WTC11 (cell line): ENCODE data around the gene HRH4. TPM values are rescaled to one million over a fixed set of nuclear protein-coding genes. Genes with fewer than 3 reads are reported as not detected.
A peak's percentile ranks its signal among the peaks of the same experiment; 100 is the strongest.

Source experiments
- ATAC-seq: fragments of 200-7000 bp; cut with Tn5 transposase; 2 replicates; pipeline ENCODE4 v1.10.0; 2021; ENCODE audit warnings: mild to moderate bottlenecking, moderate library complexity
- CTCF ChIA-PET: fragments of 300-600 bp; sonication (Branson Sonifier 250); formaldehyde crosslinking; loops from one replicate; lab custom pipeline; 2021; ENCODE audit warnings: antibody characterized with exemption; lab: Charles Lee
- POLR2A ChIA-PET: fragments of 350-600 bp; sonication (Branson Sonifier 250); formaldehyde crosslinking; loops from one replicate; lab custom pipeline; 2021; ENCODE audit warnings: antibody characterized with exemption; lab: Charles Lee
- DNase-seq: peaks from one replicate; pipeline ENCODE4 v3.0.0; 2021; ENCODE audit warnings: low spot score
- H3K27ac Mint-ChIP-seq: 2 replicates; pipeline ENCODE4 v1.8.0; 2021; ENCODE audit warnings: mixed read lengths
- H3K27me3 Mint-ChIP-seq: 2 replicates; pipeline ENCODE4 v1.8.0; 2021; ENCODE audit warnings: low read depth, mild to moderate bottlenecking, moderate library complexity, mixed read lengths
- H3K36me3 Mint-ChIP-seq: 2 replicates; pipeline ENCODE4 v1.8.0; 2021; ENCODE audit warnings: mixed read lengths
- H3K4me1 Mint-ChIP-seq: 2 replicates; pipeline ENCODE4 v1.8.0; 2022; ENCODE audit warnings: mixed read lengths
- H3K4me3 Mint-ChIP-seq: 2 replicates; pipeline ENCODE4 v1.8.0; 2021; ENCODE audit warnings: mild to moderate bottlenecking, moderate library complexity, mixed read lengths
- H3K9me3 Mint-ChIP-seq: 2 replicates; pipeline ENCODE4 v1.8.0; 2021; ENCODE audit warnings: mixed read lengths
- CREM ChIP-seq: sonication (generic); formaldehyde crosslinking; IDR thresholded peaks from 2 replicates; pipeline ENCODE4 v1.8.1; 2022; ENCODE audit warnings: mild to moderate bottlenecking, missing genetic modification reagents, moderate library complexity
- ETV6 ChIP-seq: sonication (generic); formaldehyde crosslinking; IDR thresholded peaks from 2 replicates; pipeline ENCODE4 v1.8.1; 2022; ENCODE audit warnings: mild to moderate bottlenecking, missing genetic modification reagents
- FOXJ3 ChIP-seq: sonication (generic); formaldehyde crosslinking; IDR thresholded peaks from 2 replicates; pipeline ENCODE4 v1.9.0; 2021; ENCODE audit warnings: missing genetic modification reagents, mild to moderate bottlenecking, borderline replicate concordance
- FOXK1 ChIP-seq: sonication (generic); formaldehyde crosslinking; IDR thresholded peaks from 2 replicates; pipeline ENCODE4 v1.8.0; 2022; ENCODE audit warnings: mild to moderate bottlenecking, moderate library complexity, missing genetic modification reagents
- HMGXB4 ChIP-seq: sonication (generic); formaldehyde crosslinking; IDR thresholded peaks from 2 replicates; pipeline ENCODE4 v1.8.1; 2023; ENCODE audit warnings: mild to moderate bottlenecking, moderate library complexity, missing genetic modification reagents
- JAZF1 ChIP-seq: fragments of 250-450 bp; sonication (Bioruptor Pico); IDR thresholded peaks from 2 replicates; pipeline ENCODE4 v1.9.0; 2021; ENCODE audit warnings: moderate library complexity, mild to moderate bottlenecking, inconsistent platforms
- JUN ChIP-seq: sonication (generic); formaldehyde crosslinking; IDR thresholded peaks from 2 replicates; pipeline ENCODE4 v1.8.0; 2023; ENCODE audit warnings: mild to moderate bottlenecking, missing genetic modification reagents
- MXD4 ChIP-seq: fragments of 250-450 bp; sonication (Bioruptor Pico); IDR thresholded peaks from 2 replicates; pipeline ENCODE4 v1.8.0; 2021; ENCODE audit warnings: mild to moderate bottlenecking, moderate library complexity, borderline replicate concordance
- NFE2L1 ChIP-seq: sonication (generic); formaldehyde crosslinking; IDR thresholded peaks from 2 replicates; pipeline ENCODE4 v1.8.1; 2023; ENCODE audit warnings: missing genetic modification reagents
- NFYB ChIP-seq: sonication (generic); formaldehyde crosslinking; conservative IDR thresholded peaks from 2 replicates; pipeline ENCODE4 v1.8.0; 2022; ENCODE audit warnings: low read depth, missing genetic modification reagents
- NR3C1 ChIP-seq: sonication (generic); formaldehyde crosslinking; conservative IDR thresholded peaks from 2 replicates; pipeline ENCODE4 v1.8.1; 2023; ENCODE audit warnings: low read depth, mild to moderate bottlenecking, missing genetic modification reagents
- PRRX2 ChIP-seq: fragments of 250-450 bp; sonication (Bioruptor Pico); IDR thresholded peaks from 2 replicates; pipeline ENCODE4 v1.8.0; 2021; ENCODE audit warnings: mild to moderate bottlenecking
- RELA ChIP-seq: sonication (generic); formaldehyde crosslinking; IDR thresholded peaks from 2 replicates; pipeline ENCODE4 v1.8.1; 2022; ENCODE audit warnings: missing genetic modification reagents, mild to moderate bottlenecking, borderline replicate concordance
- TCF7 ChIP-seq: sonication (generic); formaldehyde crosslinking; IDR thresholded peaks from 2 replicates; pipeline ENCODE4 v1.8.0; 2022; ENCODE audit warnings: mild to moderate bottlenecking, low read depth, missing genetic modification reagents, moderate library complexity
- TP53 ChIP-seq: sonication (generic); formaldehyde crosslinking; IDR thresholded peaks from 2 replicates; pipeline ENCODE4 v1.8.1; 2023; ENCODE audit warnings: mild to moderate bottlenecking, missing genetic modification reagents
- ZNF219 ChIP-seq: sonication (generic); formaldehyde crosslinking; IDR thresholded peaks from 2 replicates; pipeline ENCODE4 v1.8.0; 2023; ENCODE audit warnings: missing genetic modification reagents, mild to moderate bottlenecking, borderline replicate concordance
- ZNF232 ChIP-seq: sonication (generic); formaldehyde crosslinking; IDR thresholded peaks from 2 replicates; pipeline ENCODE4 v1.8.0; 2022; ENCODE audit warnings: mild to moderate bottlenecking, missing genetic modification reagents
- ZNF512 ChIP-seq: sonication (generic); formaldehyde crosslinking; IDR thresholded peaks from 2 replicates; pipeline ENCODE4 v1.8.1; 2022; ENCODE audit warnings: missing genetic modification reagents, borderline replicate concordance
- total RNA-seq: library from RNA; stranded (reverse); gene quantifications from 3 replicates; pipeline ENCODE4 v1.2.3, GENCODE V29; 2021
- TF ChIP-seq, protein P1 (sequence below): sonication (generic); formaldehyde crosslinking; IDR thresholded peaks from 2 replicates; pipeline ENCODE4 v1.8.1; 2022; ENCODE audit warnings: mild to moderate bottlenecking, moderate library complexity, missing genetic modification reagents
- TF ChIP-seq, protein P2 (sequence below): fragments of 250-450 bp; sonication (Bioruptor Pico); IDR thresholded peaks from 2 replicates; pipeline ENCODE4 v1.9.0; 2021; ENCODE audit warnings: mild to moderate bottlenecking
- TF ChIP-seq, protein P3 (sequence below): fragments of 250-450 bp; sonication (Bioruptor Pico); IDR thresholded peaks from 2 replicates; pipeline ENCODE4 v1.9.0; 2021; ENCODE audit warnings: mild to moderate bottlenecking
- TF ChIP-seq, protein P4 (sequence below): sonication (generic); formaldehyde crosslinking; conservative IDR thresholded peaks from 2 replicates; pipeline ENCODE4 v1.8.1; 2023; ENCODE audit warnings: mild to moderate bottlenecking, low read depth, missing genetic modification reagents, moderate library complexity
- TF ChIP-seq, protein P5 (sequence below): sonication (generic); formaldehyde crosslinking; IDR thresholded peaks from 2 replicates; pipeline ENCODE4 v1.8.0; 2022; ENCODE audit warnings: mild to moderate bottlenecking, missing genetic modification reagents

Gene HRH4
- total RNA-seq, 1 experiment from 2014 or later: not detected

DNA sequence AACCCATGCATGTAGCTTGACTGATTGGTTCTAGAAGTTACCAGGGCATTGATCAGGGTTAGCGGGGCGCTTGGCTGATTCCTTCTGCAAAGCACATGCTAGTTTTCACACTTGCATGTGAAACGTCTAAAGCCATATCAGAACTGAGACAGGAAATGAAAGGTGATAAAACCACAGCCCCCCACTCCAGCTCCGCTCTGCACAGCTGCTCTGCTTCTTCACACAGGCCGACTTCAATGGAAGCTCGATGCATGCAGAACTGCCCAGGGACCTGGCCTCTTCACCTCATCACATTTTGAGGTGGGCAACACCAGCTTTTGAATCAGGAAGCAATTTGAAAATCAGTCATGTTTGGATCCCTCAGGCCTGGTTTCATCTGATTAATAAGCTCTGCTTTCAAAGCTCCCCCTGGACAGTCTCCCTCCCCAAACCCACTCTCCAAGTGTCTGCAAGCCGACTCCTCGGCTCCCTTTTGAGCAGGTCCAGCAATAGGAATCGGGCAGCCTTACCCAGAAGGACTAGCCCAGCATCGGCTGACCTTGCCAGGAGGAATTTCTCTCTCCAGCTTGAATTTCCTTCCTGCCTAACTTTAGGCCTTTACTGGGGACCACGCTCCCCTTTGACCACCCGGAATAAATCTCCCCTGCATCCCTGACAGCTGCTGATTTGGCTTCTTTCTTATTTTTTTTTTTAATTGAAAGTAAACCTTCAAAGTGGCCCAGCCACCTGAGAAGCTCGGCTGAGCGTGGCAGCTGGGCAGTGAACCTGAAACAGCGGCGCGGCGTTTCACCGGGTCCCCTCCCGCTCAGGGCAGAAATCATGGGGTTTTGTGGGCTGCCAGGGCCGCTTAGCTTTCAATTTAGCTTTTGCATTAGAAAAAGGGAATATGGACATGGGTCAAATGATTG lies 31.7 kb downstream of the HRH4 start:
- H3K9me3 Mint-ChIP-seq: peaks cover 13% of the 10 kb centered on the region
- no peak for TF ChIP-seq TCF7
- TF ChIP-seq FOXJ3 (CRISPR knock-in tag): no peak
- TF ChIP-seq NFE2L1: no peak
- no peak for TF ChIP-seq NFYB
- TF ChIP-seq, protein P1, sequence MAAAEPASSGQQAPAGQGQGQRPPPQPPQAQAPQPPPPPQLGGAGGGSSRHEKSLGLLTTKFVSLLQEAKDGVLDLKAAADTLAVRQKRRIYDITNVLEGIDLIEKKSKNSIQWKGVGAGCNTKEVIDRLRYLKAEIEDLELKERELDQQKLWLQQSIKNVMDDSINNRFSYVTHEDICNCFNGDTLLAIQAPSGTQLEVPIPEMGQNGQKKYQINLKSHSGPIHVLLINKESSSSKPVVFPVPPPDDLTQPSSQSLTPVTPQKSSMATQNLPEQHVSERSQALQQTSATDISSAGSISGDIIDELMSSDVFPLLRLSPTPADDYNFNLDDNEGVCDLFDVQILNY (CRISPR knock-in tag): no peak
- no peak for TF ChIP-seq ZNF232 (CRISPR knock-in tag)
- no peak for TF ChIP-seq HMGXB4 (CRISPR knock-in tag)
- TF ChIP-seq JUN (CRISPR knock-in tag): no peak
- TF ChIP-seq FOXK1 (CRISPR knock-in tag): no peak
- no peak for TF ChIP-seq ETV6 (CRISPR knock-in tag)
- no peak for TF ChIP-seq JAZF1 (CRISPR knock-in tag)
- TF ChIP-seq ZNF512 (CRISPR knock-in tag): no peak
- no peak for TF ChIP-seq CREM (CRISPR knock-in tag)
- TF ChIP-seq, protein P2, sequence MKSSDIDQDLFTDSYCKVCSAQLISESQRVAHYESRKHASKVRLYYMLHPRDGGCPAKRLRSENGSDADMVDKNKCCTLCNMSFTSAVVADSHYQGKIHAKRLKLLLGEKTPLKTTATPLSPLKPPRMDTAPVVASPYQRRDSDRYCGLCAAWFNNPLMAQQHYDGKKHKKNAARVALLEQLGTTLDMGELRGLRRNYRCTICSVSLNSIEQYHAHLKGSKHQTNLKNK (CRISPR knock-in tag): no peak
- POLR2A ChIA-PET: no interaction called here

DNA sequence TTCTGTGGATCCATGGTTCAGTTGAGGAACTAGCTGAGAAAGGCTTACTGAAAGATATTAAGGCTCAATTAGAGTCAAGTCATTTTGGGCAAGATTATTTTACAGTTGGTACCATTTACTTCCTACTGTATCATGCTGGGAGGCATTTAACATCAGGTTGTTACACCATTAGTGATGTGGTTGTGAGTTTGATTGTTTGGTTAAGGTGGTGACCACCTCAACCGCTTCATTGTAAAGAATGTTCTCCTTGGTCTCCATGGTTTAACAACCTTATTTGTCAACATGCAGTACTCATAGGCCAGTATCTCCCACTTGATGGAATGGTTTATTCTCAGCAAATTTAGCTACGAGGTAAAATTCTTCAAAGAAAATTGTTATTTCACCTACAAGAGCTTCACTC lies 34.1 kb downstream of the HRH4 start:
- ATAC-seq (no peak), DNase-seq (no peak)
- Mint-ChIP-seq H3K4me3 (no peak overlapping the region), H3K27ac (no peak overlapping the region), H3K4me1 (peaks cover 2% of the 10 kb centered on the region; the same call in 1 of the 2 replicates), H3K9me3 (peaks cover 13% of the 10 kb centered on the region), H3K36me3 (no peaks in the 10 kb centered on the region), H3K27me3 (no peaks in the 10 kb centered on the region)
- ChIA-PET POLR2A (no interaction called here), CTCF (no interaction called here)
- TF ChIP-seq, protein P3, sequence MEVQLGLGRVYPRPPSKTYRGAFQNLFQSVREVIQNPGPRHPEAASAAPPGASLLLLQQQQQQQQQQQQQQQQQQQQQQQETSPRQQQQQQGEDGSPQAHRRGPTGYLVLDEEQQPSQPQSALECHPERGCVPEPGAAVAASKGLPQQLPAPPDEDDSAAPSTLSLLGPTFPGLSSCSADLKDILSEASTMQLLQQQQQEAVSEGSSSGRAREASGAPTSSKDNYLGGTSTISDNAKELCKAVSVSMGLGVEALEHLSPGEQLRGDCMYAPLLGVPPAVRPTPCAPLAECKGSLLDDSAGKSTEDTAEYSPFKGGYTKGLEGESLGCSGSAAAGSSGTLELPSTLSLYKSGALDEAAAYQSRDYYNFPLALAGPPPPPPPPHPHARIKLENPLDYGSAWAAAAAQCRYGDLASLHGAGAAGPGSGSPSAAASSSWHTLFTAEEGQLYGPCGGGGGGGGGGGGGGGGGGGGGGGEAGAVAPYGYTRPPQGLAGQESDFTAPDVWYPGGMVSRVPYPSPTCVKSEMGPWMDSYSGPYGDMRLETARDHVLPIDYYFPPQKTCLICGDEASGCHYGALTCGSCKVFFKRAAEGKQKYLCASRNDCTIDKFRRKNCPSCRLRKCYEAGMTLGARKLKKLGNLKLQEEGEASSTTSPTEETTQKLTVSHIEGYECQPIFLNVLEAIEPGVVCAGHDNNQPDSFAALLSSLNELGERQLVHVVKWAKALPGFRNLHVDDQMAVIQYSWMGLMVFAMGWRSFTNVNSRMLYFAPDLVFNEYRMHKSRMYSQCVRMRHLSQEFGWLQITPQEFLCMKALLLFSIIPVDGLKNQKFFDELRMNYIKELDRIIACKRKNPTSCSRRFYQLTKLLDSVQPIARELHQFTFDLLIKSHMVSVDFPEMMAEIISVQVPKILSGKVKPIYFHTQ (CRISPR knock-in tag): no peak
- TF ChIP-seq NR3C1 (CRISPR knock-in tag) (no peak), RELA (CRISPR knock-in tag) (no peak), ZNF219 (no peak), PRRX2 (CRISPR knock-in tag) (no peak), NFE2L1 (no peak), CREM (CRISPR knock-in tag) (no peak), ETV6 (CRISPR knock-in tag) (no peak), MXD4 (CRISPR knock-in tag) (no peak), TP53 (CRISPR knock-in tag) (no peak)
- TF ChIP-seq, protein P4, sequence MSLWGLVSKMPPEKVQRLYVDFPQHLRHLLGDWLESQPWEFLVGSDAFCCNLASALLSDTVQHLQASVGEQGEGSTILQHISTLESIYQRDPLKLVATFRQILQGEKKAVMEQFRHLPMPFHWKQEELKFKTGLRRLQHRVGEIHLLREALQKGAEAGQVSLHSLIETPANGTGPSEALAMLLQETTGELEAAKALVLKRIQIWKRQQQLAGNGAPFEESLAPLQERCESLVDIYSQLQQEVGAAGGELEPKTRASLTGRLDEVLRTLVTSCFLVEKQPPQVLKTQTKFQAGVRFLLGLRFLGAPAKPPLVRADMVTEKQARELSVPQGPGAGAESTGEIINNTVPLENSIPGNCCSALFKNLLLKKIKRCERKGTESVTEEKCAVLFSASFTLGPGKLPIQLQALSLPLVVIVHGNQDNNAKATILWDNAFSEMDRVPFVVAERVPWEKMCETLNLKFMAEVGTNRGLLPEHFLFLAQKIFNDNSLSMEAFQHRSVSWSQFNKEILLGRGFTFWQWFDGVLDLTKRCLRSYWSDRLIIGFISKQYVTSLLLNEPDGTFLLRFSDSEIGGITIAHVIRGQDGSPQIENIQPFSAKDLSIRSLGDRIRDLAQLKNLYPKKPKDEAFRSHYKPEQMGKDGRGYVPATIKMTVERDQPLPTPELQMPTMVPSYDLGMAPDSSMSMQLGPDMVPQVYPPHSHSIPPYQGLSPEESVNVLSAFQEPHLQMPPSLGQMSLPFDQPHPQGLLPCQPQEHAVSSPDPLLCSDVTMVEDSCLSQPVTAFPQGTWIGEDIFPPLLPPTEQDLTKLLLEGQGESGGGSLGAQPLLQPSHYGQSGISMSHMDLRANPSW (CRISPR knock-in tag): no peak
- TF ChIP-seq, protein P5, sequence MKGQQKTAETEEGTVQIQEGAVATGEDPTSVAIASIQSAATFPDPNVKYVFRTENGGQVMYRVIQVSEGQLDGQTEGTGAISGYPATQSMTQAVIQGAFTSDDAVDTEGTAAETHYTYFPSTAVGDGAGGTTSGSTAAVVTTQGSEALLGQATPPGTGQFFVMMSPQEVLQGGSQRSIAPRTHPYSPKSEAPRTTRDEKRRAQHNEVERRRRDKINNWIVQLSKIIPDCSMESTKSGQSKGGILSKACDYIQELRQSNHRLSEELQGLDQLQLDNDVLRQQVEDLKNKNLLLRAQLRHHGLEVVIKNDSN (CRISPR knock-in tag): no peak

More for the DNA sequence above, 31.7 kb downstream of the HRH4 start:
- Mint-ChIP-seq H3K4me3 (no peak overlapping the region), H3K27me3 (no peaks in the 10 kb centered on the region), H3K4me1 (peaks cover 2% of the 10 kb centered on the region; the same call in 1 of the 2 replicates), H3K36me3 (no peaks in the 10 kb centered on the region), H3K27ac (no peak overlapping the region)
- CTCF ChIA-PET: interaction anchor here (0.8 to 6.1 kb wide), 8 partner anchors 10 to 315 kb away, joined by 3 to 54 read pairs (median 4); no protein-coding TSS in a partner anchor
- ATAC-seq: peak; percentile 41
- no peak for DNase-seq
